Panc1 (cell line): ENCODE measurements around the gene ZFAND3.

Source experiments
- SIN3A ChIP-seq: IDR thresholded peaks from 2 replicates; pipeline ENCODE4 v1.6.1; 2012; ENCODE audit warnings: low read depth, mild to moderate bottlenecking, low read length, moderate library complexity, borderline replicate concordance; ENCODE audit not compliant: insufficient read depth
- TF ChIP-seq, protein P1 (sequence below): fragments of 450-650 bp; IDR thresholded peaks from 2 replicates; pipeline ENCODE4 v1.5.1; 2017; ENCODE audit warnings: mild to moderate bottlenecking
- TF ChIP-seq, protein P2 (sequence below), 2 experiments: IDR thresholded peaks; 2 replicates each; pipeline ENCODE4 v1.6.1; 2011 to 2012; ENCODE audit warnings: low read depth in 2 of 2, control low read depth in 1 of 2, low read length in 1 of 2, mild to moderate bottlenecking in 1 of 2, moderate library complexity in 1 of 2; ENCODE audit not compliant: insufficient read depth in 1 of 2

DNA sequence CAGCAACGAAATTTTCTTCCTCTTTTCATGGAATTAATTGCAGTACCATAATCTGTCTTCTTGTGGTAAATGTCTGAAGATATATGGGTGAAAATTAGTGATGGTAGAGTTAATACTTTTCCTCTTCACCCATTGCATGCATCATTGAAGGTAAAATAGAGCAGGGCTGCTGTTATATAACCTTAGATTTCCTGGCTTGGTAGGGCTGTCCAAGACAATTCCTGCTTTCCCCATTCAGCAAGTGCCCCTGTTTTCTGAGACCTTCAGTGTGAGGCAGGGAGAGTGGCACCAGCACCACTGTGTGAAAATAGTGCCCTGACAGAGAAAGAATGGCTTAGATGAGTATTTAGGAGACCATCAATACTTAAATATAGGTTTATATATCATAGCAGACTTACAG, 202.0 kb downstream of the ZFAND3 start:
- TF ChIP-seq, protein P1, sequence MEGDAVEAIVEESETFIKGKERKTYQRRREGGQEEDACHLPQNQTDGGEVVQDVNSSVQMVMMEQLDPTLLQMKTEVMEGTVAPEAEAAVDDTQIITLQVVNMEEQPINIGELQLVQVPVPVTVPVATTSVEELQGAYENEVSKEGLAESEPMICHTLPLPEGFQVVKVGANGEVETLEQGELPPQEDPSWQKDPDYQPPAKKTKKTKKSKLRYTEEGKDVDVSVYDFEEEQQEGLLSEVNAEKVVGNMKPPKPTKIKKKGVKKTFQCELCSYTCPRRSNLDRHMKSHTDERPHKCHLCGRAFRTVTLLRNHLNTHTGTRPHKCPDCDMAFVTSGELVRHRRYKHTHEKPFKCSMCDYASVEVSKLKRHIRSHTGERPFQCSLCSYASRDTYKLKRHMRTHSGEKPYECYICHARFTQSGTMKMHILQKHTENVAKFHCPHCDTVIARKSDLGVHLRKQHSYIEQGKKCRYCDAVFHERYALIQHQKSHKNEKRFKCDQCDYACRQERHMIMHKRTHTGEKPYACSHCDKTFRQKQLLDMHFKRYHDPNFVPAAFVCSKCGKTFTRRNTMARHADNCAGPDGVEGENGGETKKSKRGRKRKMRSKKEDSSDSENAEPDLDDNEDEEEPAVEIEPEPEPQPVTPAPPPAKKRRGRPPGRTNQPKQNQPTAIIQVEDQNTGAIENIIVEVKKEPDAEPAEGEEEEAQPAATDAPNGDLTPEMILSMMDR: no peak
- TF ChIP-seq, protein P2, sequence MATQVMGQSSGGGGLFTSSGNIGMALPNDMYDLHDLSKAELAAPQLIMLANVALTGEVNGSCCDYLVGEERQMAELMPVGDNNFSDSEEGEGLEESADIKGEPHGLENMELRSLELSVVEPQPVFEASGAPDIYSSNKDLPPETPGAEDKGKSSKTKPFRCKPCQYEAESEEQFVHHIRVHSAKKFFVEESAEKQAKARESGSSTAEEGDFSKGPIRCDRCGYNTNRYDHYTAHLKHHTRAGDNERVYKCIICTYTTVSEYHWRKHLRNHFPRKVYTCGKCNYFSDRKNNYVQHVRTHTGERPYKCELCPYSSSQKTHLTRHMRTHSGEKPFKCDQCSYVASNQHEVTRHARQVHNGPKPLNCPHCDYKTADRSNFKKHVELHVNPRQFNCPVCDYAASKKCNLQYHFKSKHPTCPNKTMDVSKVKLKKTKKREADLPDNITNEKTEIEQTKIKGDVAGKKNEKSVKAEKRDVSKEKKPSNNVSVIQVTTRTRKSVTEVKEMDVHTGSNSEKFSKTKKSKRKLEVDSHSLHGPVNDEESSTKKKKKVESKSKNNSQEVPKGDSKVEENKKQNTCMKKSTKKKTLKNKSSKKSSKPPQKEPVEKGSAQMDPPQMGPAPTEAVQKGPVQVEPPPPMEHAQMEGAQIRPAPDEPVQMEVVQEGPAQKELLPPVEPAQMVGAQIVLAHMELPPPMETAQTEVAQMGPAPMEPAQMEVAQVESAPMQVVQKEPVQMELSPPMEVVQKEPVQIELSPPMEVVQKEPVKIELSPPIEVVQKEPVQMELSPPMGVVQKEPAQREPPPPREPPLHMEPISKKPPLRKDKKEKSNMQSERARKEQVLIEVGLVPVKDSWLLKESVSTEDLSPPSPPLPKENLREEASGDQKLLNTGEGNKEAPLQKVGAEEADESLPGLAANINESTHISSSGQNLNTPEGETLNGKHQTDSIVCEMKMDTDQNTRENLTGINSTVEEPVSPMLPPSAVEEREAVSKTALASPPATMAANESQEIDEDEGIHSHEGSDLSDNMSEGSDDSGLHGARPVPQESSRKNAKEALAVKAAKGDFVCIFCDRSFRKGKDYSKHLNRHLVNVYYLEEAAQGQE (IDR thresholded peaks at IDR 0.05; ENCODE audit: insufficient read depth in 1 of 2, low read depth in 2 of 2, low read length in 1 of 2): no peak
- no peak for TF ChIP-seq SIN3A
